DMS53 (cell line): ENCODE measurements around the gene TMEM129.
"Not testable (repeated sequence)": the region's sequence is repeated elsewhere in the genome, so short reads cannot be mapped to it uniquely, and the experiment has no call there.

ENCODE experiments used
- DNase-seq: peaks from one replicate; lab custom pipeline; 2025; lab: John Stamatoyannopoulos, UW

Gene TMEM129

DNA sequence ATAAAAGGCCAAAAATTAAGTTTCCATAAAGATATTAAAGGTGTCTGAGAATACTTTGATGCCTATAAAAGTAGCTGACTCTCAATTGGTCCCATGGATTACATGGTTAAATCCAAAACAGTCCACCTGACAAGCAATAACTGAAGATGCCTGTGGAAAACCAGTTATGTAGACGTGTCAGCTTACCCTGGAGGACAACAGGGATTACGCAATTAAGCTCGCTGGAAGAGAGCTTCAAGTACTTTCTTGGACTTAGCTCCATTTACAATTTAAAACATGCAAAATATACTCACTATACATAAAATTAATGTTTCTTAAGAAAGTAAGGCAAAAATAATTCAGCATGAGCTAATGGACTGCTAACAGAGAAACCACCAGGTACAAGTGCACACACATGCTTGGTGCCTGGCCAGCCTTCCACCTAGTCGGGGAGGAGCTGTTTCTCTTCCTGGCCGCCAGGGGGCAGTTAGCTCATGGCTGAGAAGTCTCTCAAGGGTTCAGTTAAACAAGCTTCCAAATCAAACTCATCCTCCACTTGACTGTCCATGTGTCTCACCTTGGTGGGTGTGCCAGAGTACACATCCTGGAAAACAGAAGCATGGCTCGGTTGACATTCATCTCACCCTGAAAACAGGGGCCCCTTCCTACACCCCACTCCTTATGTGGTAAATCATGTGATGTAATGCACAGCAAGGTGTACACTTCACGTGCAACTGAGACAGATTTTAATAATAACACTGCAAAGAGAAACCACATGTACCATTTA is 27.8 kb downstream of the TMEM129 start:
- peak; percentile 97 for DNase-seq

DNA sequence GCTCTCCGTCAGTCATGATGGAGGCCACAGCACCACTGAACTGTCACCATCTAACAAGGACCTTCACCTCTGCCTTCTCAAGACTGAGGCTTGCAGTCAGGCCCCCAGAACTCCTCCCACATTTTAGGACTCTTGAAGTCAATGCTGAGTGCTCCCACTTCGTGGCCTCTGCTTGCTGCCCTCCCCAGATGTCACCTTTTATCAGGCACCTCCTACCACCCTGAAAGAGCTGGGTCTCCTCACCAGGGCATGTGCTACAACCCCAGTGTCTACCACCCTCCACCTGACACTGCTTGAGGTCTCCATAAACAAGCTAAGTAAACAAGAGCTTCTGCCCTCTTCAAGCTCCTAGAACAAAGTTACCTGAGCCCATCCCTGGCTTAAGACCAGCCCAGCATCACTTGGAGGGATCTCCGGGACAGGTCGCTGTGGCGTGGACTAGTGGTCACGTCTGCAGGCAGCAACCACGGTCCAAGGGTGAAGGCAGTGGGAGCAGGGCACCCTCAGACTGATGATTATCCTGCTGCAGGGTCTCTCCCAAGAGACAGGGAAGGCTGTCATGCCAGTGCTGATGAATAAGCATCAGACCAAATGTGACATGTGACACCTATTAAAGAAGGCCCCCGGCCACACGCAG is 29.3 kb downstream of the TMEM129 start:
- DNase-seq = no peak

- DNase-seq = no peak
Observed at GRCh38 chr4:1690698-1691097, 30.4 kb downstream of the TMEM129 start.

- DNase-seq = peak; percentile 36
Observed at GRCh38 chr4:1686440-1687036, 34.6 kb downstream of the TMEM129 start.

- DNase-seq = peak; percentile 60
Observed at GRCh38 chr4:1685235-1686150, 35.6 kb downstream of the TMEM129 start.

GRCh38 chr4:1684506-1685234 is 36.5 kb downstream of the TMEM129 start:
- DNase-seq = peak; percentile 94

DNA sequence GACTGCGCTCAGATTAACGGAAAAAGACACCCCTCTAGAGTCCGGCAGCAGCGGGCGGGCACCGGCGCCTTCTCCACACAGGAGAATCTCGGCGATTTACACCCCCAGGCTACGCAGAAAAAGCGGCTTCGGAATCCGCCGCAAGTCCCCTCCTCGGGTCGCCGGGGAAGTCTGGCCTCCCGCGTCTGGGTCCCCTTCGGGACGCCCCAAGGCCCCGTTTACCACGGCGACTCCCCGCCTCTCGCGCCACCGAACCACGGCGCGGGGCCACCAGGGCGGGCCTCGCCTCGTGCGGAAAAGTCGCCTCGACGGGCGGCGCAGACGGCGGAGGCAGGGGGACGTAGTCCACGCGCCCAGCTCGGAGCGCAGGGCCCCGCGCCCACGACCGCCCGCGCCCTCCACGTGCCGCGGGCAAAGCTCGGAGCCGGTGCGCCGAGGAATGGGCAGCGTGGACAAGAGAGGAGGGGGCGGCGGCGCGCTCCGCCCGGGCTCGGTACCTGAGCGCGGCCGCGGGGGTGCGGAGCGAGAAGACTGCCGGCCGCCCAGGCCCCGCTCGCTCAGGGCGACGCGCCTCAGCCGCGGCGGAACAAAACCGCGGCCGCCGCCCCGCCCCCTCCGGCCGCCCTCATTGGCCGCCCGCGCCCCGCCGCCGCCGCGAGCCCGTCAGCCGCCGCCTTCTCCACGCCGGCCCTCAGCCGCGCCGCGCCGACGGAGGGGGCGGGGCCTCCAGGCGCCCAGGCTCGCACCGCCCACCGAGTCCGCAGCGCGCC is 37.2 kb downstream of the TMEM129 start, which contains the start of gene FAM53A:
TSS of gene FAM53A (minus strand) at position 578 of the 770 bp plus-strand sequence. CDS start 15,572 bp downstream, outside the sequence.
- peak; percentile 97 for DNase-seq

- no peak for DNase-seq
Observed at GRCh38 chr4:1683261-1683735, 37.8 kb downstream of the TMEM129 start.

DNA sequence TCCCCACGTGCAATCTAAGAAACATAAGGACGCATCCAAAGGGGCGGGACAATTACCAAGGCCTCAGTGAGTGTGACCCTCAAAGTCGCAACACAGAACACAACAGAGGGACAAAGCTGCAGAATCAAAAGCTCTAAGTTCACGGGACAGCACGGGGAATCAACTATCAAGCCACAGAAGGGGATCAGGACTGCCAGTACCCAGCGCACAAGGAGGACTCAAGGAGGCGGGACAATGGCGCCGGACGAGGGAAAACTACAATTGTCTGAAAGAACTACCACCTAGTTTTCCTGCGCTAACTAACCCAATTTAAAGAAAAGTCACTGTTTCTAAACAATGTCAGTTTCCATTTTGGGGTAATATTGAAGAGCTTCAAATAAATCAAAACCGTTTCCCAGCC is 38.3 kb downstream of the TMEM129 start:
- DNase-seq = no peak

DNA sequence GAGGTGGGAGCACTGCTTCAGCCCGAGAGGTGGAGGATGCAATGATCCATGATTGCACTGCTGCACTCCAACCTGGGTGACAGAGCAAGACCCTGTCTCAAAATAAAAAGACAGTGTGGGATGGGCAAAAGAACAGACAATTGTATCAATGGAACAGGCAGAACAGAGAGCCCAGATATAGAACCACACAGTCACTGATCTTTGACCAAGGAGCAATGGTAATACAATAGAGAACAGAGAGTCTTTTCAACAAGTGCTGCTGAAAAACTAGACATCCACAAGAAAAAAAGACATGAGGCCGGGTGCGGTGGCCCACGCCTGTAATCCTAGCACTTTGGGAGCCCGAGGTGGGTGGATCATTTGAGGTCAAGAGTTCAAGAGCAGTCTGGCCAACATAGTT is 42.9 kb downstream of the TMEM129 start:
- no peak for DNase-seq

DNA sequence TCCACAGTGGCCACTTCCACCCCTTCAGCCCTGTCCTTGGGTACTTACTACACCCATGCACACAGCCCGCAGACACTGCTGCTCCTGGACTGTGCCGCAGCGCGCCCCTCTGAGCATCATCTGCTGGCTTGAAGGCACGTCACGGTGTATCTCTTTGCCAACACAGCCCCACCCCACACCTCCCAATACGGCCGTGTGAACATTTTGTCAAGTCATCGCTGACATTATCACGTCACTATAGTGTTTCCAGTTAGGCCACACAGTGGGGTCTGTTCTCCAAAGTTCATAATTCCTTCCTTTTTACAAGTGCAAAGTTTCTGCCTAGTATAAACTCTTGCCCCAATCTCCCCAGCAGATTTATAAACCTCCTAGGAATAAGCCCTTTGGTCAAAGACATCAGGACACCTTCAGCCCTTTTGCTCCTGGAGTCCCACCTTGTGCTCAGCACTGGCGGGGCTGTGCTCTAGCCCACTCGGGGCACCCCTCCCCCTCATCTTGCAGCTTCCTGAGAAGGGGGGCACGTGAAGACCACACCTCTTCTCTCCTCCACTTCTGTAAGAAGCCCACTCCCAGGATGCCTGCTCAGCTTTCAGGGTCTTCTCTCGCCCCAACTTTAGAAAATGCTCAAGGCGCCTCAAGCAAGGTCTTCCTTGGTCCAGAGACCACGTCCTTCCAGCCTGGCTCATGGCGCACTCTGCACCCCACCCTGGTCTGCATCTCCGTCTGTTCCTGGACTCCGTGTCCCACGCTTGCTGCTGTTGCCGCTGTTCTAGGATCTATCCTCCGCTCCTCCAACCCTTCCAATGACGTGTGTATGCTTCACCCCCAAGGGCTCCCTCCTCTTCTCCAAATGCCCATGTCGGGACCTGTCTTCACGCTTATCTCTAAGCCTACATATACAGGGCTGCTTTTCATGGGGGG is 44.3 kb downstream of the TMEM129 start:
- DNase-seq = no peak

DNA sequence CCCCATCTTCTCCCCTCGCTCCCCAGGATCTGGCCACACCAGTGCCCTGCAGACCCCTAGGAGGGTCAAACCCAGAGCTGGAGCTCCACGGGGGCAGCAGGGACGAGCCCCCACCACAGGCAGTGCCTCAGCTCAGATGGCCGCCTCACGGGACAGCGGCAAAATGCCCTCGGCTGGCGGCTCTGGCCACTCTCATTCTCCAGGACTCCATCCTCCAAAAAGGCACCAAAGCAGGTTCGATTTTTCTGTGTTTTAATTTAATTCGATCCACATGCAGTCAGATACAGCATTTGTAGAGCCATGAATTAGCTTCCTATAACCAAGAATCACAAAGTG is 45.4 kb downstream of the TMEM129 start:
- DNase-seq = no peak

DNA sequence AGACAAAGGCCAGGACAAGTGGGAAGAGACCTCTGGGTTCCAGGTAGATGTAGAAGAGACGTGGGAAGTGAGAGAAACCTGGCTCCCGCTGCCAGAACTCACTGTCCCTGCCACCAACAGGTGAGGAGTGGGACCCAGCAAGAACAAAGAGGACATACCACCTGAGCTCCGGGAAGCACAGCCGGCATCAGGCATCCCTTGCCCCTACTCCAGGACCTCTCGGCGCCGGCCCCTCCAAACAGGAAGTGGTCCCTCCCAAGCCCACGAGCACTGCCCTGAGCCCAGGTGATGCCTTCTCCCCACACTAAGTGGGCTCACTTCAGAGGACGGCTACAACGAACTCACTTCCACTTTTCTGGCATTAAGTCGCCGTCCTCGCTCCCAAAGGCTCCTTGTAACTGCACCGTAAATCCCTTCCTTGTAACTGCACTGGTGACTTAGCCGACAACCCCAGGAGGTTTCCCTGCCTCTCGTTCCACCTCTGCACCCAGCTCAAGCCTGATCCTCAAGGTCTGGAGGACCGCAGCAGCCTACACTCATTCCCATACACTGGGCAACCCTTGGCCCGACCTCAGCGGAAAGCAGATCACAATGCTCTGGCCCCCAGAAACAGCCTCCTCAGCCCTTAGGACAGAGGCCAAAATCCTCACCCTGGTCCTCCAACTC is 45.9 kb downstream of the TMEM129 start:
- DNase-seq = no peak

DNA sequence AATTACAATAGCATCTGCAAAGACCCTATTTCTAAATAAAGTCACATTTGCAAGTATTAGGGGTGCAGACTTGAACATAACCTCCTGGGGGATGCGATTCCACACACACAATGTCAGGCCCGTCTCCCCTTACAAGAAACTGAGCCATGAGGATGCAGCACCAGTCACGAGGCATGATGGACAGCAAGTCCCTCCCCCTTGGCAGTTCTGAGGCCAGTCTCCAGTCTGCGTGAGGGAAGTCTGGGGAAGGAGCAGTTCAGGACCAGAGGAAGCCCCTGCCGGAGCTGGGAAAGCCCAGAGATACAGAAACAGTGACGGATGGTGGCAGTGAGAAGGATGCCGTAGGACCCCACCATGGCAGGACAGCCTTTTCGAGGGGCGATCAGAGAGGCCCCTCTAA is 46.4 kb downstream of the TMEM129 start:
- DNase-seq = no peak

GRCh38 chr4:1673671-1674070 is 47.5 kb downstream of the TMEM129 start:
- no peak for DNase-seq

- DNase-seq = not testable (repeated sequence)
Observed at GRCh38 chr4:1671011-1671410, 50.1 kb downstream of the TMEM129 start.

DNA sequence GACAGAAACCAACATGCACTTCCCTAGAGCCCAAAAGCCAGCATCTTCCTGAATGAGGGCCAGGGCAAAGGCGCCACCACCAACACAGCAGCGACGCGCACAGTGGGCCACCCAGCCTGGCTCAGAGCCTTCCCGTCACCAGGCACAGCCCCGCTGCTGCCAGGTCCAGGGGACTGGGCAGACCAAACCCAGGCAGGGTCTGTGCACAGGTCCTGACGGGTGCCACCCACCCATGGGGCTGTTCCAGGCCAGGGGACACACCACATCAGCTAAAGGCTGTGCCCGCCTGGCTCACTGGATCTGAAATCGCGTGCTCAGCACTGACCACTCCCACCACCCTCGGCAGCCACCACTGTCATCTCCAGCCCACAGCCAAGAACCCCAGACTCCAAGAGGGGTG is 50.8 kb downstream of the TMEM129 start:
- no peak for DNase-seq

GRCh38 chr4:1669850-1670249 is 51.3 kb downstream of the TMEM129 start:
- DNase-seq = no peak

- DNase-seq = no peak
Observed at GRCh38 chr4:1669270-1669669, 51.9 kb downstream of the TMEM129 start.
